ENCODE results near the gene PITX1.

The PITX1 gene

DNA sequence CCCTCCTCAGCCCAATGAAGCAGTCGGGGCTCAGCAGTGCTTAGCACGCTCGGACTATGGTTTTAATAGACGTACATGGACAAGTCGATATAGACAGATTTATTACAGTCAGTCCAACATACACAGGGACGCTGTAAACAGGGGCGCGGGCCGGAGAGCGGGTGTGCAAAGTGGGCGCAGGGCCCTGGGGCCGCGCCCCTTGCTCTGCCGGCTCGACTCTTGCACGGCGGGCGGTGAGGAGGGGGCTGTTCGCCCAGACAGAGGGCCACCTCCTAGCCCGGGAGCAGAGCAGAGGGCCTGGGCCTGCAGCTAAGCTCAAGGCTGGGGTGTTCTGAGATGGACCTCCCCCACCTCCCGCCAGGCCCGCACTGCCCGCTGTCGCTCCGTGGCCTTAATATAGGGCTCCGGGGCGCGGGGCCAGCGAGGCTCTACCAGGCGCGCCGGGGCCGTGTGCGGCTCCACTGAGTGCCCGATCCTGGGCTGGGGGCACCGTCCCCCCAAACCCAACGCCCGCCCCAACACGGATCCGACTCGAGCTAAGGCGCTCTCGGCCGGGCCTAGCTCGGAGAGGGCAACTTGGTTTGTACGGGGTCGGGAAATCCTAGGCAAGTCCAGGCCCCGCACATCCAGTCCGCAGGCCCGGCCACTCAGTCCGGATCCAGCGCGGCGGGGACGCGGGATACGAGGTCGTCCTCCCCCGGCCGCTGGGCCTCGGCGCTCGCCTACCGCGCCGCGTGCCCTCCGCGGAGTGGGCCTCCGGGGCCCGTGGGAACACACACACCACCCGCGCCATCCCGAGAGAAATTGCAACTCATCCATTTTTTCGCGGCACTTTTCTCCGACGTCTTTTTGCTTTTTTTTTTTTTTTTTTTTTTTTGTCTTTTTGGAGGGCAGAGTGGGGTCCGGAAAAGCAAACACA lies 6.1 kb downstream of the PITX1 start:
- TF ChIP-seq, protein P1, sequence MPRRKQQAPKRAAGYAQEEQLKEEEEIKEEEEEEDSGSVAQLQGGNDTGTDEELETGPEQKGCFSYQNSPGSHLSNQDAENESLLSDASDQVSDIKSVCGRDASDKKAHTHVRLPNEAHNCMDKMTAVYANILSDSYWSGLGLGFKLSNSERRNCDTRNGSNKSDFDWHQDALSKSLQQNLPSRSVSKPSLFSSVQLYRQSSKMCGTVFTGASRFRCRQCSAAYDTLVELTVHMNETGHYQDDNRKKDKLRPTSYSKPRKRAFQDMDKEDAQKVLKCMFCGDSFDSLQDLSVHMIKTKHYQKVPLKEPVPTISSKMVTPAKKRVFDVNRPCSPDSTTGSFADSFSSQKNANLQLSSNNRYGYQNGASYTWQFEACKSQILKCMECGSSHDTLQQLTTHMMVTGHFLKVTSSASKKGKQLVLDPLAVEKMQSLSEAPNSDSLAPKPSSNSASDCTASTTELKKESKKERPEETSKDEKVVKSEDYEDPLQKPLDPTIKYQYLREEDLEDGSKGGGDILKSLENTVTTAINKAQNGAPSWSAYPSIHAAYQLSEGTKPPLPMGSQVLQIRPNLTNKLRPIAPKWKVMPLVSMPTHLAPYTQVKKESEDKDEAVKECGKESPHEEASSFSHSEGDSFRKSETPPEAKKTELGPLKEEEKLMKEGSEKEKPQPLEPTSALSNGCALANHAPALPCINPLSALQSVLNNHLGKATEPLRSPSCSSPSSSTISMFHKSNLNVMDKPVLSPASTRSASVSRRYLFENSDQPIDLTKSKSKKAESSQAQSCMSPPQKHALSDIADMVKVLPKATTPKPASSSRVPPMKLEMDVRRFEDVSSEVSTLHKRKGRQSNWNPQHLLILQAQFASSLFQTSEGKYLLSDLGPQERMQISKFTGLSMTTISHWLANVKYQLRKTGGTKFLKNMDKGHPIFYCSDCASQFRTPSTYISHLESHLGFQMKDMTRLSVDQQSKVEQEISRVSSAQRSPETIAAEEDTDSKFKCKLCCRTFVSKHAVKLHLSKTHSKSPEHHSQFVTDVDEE (CRISPR knock-in tag; IDR thresholded peaks at IDR 0.05), result no peak
- TF ChIP-seq BACH2 (CRISPR knock-in tag; IDR thresholded peaks at IDR 0.05; ENCODE audit: borderline replicate concordance) (no peak), CSDC2 (CRISPR knock-in tag; IDR thresholded peaks at IDR 0.05) (no peak), SNAI2 (CRISPR knock-in tag; IDR thresholded peaks at IDR 0.05) (no peak), TCF4 (CRISPR knock-in tag; IDR thresholded peaks at IDR 0.05; ENCODE audit: borderline replicate concordance) (no peak), ZFP3 (CRISPR knock-in tag; IDR thresholded peaks at IDR 0.05) (no peak), ZNF565 (CRISPR knock-in tag; conservative IDR thresholded peaks at IDR 0.05; ENCODE audit: low read depth) (no peak), ZFP30 (CRISPR knock-in tag; IDR thresholded peaks at IDR 0.05) (no peak)
- TF ChIP-seq, protein P2, sequence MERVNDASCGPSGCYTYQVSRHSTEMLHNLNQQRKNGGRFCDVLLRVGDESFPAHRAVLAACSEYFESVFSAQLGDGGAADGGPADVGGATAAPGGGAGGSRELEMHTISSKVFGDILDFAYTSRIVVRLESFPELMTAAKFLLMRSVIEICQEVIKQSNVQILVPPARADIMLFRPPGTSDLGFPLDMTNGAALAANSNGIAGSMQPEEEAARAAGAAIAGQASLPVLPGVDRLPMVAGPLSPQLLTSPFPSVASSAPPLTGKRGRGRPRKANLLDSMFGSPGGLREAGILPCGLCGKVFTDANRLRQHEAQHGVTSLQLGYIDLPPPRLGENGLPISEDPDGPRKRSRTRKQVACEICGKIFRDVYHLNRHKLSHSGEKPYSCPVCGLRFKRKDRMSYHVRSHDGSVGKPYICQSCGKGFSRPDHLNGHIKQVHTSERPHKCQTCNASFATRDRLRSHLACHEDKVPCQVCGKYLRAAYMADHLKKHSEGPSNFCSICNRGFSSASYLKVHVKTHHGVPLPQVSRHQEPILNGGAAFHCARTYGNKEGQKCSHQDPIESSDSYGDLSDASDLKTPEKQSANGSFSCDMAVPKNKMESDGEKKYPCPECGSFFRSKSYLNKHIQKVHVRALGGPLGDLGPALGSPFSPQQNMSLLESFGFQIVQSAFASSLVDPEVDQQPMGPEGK (CRISPR knock-in tag; IDR thresholded peaks at IDR 0.05; ENCODE audit: borderline replicate concordance), result no peak
- ATAC-seq, result no peak

DNA sequence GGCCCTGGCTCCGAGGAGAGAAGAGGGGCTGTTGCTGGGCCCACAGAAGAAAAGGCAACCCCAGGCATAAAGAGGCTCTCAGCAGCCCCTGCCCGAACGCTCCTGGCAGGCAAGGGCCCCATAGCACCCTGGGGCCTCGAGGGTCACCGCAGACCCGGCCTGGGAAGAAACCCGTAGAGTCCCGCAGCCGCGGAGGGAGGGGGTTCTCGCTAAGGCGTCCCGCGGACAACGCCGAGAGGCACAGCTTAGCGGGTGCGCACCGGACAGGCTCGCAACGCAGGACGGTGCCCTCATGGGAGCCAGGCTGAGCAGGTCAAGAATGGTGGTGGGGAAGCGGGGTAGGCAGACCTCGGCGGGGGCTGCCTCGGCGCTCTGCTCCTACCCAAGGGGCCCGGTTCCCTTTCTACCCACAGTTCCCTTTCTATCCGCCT lies 6.7 kb downstream of the PITX1 start:
- no peak for ATAC-seq
- TF ChIP-seq ZFP30 (CRISPR knock-in tag; IDR thresholded peaks at IDR 0.05) (no peak), ARNTL (CRISPR knock-in tag; IDR thresholded peaks at IDR 0.05; ENCODE audit: borderline replicate concordance, low read depth) (no peak), PPARA (CRISPR knock-in tag; IDR thresholded peaks at IDR 0.05; ENCODE audit: borderline replicate concordance) (no peak), TCF4 (CRISPR knock-in tag; IDR thresholded peaks at IDR 0.05; ENCODE audit: borderline replicate concordance) (no peak), SNAI2 (CRISPR knock-in tag; IDR thresholded peaks at IDR 0.05) (no peak), ZNF8 (CRISPR knock-in tag; IDR thresholded peaks at IDR 0.05) (no peak), CSDC2 (CRISPR knock-in tag; IDR thresholded peaks at IDR 0.05) (no peak), ISL1 (CRISPR knock-in tag; IDR thresholded peaks at IDR 0.05) (no peak), ZNF565 (CRISPR knock-in tag; conservative IDR thresholded peaks at IDR 0.05; ENCODE audit: low read depth) (no peak), TOX (CRISPR knock-in tag; IDR thresholded peaks at IDR 0.05; ENCODE audit: borderline replicate concordance) (no peak), GLIS3 (CRISPR knock-in tag; IDR thresholded peaks at IDR 0.05) (no peak), ZNF70 (CRISPR knock-in tag; IDR thresholded peaks at IDR 0.05) (no peak)
- TF ChIP-seq, protein P3, sequence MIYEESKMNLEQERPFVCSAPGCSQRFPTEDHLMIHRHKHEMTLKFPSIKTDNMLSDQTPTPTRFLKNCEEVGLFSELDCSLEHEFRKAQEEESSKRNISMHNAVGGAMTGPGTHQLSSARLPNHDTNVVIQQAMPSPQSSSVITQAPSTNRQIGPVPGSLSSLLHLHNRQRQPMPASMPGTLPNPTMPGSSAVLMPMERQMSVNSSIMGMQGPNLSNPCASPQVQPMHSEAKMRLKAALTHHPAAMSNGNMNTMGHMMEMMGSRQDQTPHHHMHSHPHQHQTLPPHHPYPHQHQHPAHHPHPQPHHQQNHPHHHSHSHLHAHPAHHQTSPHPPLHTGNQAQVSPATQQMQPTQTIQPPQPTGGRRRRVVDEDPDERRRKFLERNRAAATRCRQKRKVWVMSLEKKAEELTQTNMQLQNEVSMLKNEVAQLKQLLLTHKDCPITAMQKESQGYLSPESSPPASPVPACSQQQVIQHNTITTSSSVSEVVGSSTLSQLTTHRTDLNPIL (CRISPR knock-in tag; IDR thresholded peaks at IDR 0.05; ENCODE audit: low read depth), result no peak
- TF ChIP-seq, protein P4, sequence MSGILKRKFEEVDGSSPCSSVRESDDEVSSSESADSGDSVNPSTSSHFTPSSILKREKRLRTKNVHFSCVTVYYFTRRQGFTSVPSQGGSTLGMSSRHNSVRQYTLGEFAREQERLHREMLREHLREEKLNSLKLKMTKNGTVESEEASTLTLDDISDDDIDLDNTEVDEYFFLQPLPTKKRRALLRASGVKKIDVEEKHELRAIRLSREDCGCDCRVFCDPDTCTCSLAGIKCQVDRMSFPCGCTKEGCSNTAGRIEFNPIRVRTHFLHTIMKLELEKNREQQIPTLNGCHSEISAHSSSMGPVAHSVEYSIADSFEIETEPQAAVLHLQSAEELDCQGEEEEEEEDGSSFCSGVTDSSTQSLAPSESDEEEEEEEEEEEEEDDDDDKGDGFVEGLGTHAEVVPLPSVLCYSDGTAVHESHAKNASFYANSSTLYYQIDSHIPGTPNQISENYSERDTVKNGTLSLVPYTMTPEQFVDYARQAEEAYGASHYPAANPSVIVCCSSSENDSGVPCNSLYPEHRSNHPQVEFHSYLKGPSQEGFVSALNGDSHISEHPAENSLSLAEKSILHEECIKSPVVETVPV (CRISPR knock-in tag; IDR thresholded peaks at IDR 0.05), result no peak
- TF ChIP-seq, protein P5, sequence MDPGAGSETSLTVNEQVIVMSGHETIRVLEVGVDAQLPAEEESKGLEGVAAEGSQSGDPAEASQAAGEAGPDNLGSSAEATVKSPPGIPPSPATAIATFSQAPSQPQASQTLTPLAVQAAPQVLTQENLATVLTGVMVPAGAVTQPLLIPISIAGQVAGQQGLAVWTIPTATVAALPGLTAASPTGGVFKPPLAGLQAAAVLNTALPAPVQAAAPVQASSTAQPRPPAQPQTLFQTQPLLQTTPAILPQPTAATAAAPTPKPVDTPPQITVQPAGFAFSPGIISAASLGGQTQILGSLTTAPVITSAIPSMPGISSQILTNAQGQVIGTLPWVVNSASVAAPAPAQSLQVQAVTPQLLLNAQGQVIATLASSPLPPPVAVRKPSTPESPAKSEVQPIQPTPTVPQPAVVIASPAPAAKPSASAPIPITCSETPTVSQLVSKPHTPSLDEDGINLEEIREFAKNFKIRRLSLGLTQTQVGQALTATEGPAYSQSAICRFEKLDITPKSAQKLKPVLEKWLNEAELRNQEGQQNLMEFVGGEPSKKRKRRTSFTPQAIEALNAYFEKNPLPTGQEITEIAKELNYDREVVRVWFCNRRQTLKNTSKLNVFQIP (CRISPR knock-in tag; IDR thresholded peaks at IDR 0.05; ENCODE audit: borderline replicate concordance, low read depth), result no peak
